ENCODE data around the gene FCRL6.

Gene FCRL6

DNA sequence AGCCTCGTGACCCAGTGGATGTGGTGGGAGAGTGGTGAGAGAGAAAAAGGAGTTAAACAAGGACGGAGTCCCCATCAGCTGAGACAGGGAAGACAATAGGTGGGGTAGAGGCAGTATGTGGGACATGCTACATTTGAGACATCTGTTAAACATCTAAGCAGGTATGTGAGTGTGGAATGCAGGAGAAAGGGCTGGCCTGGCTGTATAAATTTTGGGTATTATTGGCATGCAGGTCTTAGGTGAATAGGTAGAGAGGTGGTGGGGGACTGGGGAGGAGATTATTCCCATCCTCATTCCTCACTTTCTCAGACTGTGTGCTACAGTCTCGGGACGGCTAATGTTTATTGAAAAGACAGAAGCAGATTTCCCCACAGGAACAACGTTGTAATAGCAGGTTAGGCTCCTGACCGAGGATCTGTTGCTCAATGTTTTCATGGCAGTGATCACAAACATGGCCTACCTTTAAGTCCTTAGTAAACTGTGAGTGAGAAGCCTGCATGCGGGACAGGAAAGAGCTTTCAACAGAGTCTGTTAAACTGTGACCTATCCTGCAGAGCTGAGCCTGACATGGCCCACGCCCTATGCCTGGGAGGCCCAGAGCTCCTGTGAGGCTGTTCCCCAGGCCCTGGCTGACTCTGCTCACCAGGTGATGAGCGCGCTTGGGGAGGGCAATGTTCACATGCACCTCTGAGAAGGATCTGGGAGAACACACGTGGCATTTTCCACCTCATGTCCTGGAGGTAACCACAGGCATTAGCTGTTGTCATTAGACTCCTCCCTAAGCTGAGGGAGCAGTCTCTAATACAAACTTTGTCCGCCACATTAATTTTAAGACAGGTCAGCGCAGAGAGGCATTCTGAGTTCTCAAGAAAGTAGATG, 43.8 kb downstream of the FCRL6 start:
- no peak overlapping the region for H3K4me3 ChIP-seq (ENCODE audit: low read depth, low read length)
- no peaks in the 10 kb centered on the region for H3K4me1 ChIP-seq (ENCODE audit: control insufficient read depth, insufficient read depth, low read length)
- ChIA-PET POLR2A (no interaction called here), CTCF (no interaction called here)
- TF ChIP-seq ZBTB21 (tag by site-specific recombination; IDR thresholded peaks at IDR 0.05): no peak
- no peak for TF ChIP-seq ZFP3 (tag by site-specific recombination; IDR thresholded peaks at IDR 0.05; ENCODE audit: low read depth)
- TF ChIP-seq, protein P1, sequence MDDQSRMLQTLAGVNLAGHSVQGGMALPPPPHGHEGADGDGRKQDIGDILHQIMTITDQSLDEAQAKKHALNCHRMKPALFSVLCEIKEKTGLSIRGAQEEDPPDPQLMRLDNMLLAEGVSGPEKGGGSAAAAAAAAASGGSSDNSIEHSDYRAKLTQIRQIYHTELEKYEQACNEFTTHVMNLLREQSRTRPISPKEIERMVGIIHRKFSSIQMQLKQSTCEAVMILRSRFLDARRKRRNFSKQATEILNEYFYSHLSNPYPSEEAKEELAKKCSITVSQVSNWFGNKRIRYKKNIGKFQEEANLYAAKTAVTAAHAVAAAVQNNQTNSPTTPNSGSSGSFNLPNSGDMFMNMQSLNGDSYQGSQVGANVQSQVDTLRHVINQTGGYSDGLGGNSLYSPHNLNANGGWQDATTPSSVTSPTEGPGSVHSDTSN (CRISPR knock-in tag; IDR thresholded peaks at IDR 0.05): no peak
- TF ChIP-seq, protein P2, sequence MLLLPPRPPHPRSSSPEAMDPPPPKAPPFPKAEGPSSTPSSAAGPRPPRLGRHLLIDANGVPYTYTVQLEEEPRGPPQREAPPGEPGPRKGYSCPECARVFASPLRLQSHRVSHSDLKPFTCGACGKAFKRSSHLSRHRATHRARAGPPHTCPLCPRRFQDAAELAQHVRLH (tag by site-specific recombination; IDR thresholded peaks at IDR 0.05): no peak
- TF ChIP-seq ZNF596 (tag by site-specific recombination; IDR thresholded peaks at IDR 0.05): no peak
- TF ChIP-seq WT1 (tag by site-specific recombination; IDR thresholded peaks at IDR 0.05): no peak
- TF ChIP-seq, protein P3, sequence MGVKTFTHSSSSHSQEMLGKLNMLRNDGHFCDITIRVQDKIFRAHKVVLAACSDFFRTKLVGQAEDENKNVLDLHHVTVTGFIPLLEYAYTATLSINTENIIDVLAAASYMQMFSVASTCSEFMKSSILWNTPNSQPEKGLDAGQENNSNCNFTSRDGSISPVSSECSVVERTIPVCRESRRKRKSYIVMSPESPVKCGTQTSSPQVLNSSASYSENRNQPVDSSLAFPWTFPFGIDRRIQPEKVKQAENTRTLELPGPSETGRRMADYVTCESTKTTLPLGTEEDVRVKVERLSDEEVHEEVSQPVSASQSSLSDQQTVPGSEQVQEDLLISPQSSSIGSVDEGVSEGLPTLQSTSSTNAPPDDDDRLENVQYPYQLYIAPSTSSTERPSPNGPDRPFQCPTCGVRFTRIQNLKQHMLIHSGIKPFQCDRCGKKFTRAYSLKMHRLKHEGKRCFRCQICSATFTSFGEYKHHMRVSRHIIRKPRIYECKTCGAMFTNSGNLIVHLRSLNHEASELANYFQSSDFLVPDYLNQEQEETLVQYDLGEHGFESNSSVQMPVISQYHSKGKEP (tag by site-specific recombination; IDR thresholded peaks at IDR 0.05): no peak
- TF ChIP-seq, protein P4, sequence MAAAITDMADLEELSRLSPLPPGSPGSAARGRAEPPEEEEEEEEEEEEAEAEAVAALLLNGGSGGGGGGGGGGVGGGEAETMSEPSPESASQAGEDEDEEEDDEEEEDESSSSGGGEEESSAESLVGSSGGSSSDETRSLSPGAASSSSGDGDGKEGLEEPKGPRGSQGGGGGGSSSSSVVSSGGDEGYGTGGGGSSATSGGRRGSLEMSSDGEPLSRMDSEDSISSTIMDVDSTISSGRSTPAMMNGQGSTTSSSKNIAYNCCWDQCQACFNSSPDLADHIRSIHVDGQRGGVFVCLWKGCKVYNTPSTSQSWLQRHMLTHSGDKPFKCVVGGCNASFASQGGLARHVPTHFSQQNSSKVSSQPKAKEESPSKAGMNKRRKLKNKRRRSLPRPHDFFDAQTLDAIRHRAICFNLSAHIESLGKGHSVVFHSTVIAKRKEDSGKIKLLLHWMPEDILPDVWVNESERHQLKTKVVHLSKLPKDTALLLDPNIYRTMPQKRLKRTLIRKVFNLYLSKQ (tag by site-specific recombination; IDR thresholded peaks at IDR 0.05; ENCODE audit: borderline replicate concordance): no peak
- TF ChIP-seq ZNF48 (tag by site-specific recombination; IDR thresholded peaks at IDR 0.05): no peak
- no peak for TF ChIP-seq ZFP41 (tag by site-specific recombination; IDR thresholded peaks at IDR 0.05; ENCODE audit: borderline replicate concordance)
- no peak for TF ChIP-seq ZNF664 (tag by site-specific recombination; IDR thresholded peaks at IDR 0.05)
- TF ChIP-seq ZNF837 (tag by site-specific recombination; IDR thresholded peaks at IDR 0.05): no peak
- TF ChIP-seq GLI2 (tag by site-specific recombination; IDR thresholded peaks at IDR 0.05; ENCODE audit: borderline replicate concordance, low read depth): no peak
- no peak for TF ChIP-seq ZNF433 (tag by site-specific recombination; IDR thresholded peaks at IDR 0.05; ENCODE audit: low read depth)
- TF ChIP-seq, protein P5, sequence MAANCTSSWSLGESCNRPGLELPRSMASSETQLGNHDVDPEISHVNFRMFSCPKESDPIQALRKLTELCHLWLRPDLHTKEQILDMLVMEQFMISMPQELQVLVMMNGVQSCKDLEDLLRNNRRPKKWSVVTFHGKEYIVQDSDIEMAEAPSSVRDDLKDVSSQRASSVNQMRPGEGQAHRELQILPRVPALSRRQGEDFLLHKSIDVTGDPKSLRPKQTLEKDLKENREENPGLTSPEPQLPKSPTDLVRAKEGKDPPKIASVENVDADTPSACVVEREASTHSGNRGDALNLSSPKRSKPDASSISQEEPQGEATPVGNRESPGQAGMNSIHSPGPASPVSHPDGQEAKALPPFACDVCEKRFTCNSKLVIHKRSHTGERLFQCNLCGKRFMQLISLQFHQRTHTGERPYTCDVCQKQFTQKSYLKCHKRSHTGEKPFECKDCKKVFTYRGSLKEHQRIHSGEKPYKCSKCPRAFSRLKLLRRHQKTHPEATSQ (tag by site-specific recombination; IDR thresholded peaks at IDR 0.05): no peak
- TF ChIP-seq, protein P6, sequence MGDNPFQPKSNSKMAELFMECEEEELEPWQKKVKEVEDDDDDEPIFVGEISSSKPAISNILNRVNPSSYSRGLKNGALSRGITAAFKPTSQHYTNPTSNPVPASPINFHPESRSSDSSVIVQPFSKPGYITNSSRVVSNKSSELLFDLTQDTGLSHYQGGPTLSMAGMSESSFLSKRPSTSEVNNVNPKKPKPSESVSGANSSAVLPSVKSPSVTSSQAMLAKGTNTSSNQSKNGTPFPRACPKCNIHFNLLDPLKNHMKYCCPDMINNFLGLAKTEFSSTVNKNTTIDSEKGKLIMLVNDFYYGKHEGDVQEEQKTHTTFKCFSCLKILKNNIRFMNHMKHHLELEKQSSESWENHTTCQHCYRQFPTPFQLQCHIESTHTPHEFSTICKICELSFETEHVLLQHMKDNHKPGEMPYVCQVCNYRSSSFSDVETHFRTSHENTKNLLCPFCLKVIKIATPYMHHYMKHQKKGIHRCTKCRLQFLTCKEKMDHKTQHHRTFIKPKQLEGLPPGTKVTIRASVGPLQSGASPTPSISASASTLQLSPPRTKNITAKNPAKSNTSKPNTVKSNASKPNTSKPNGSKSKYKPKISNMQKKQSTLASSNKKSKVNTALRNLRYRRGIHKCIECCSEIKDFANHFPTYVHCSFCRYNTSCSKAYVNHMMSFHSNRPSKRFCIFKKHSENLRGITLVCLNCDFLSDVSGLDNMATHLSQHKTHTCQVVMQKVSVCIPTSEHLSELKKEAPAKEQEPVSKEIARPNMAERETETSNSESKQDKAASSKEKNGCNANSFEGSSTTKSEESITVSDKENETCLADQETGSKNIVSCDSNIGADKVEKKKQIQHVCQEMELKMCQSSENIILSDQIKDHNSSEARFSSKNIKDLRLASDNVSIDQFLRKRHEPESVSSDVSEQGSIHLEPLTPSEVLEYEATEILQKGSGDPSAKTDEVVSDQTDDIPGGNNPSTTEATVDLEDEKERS (tag by site-specific recombination; IDR thresholded peaks at IDR 0.05): no peak
- TF ChIP-seq ZNF776 (tag by site-specific recombination; IDR thresholded peaks at IDR 0.05; ENCODE audit: borderline replicate concordance): no peak
- TF ChIP-seq ZNF16 (tag by site-specific recombination; IDR thresholded peaks at IDR 0.05; ENCODE audit: low read depth): no peak
- TF ChIP-seq REPIN1 (tag by site-specific recombination; IDR thresholded peaks at IDR 0.05; ENCODE audit: low read depth): no peak
- no peaks in the 10 kb centered on the region for H3K9me3 ChIP-seq (ENCODE audit: control insufficient read depth, insufficient read depth, low read depth, low read length)
- H3K27ac ChIP-seq (ENCODE audit: extremely low read depth, low read depth, low read length): no peak overlapping the region
- H3K36me3 ChIP-seq (ENCODE audit: control insufficient read depth in 2 of 2, insufficient read depth in 1 of 2, low read length in 2 of 2): no peaks in the 10 kb centered on the region

Measured in HEK293 (cell line).